GM18498 (cell line): ENCODE measurements around the gene AASDH.
A peak's percentile ranks its signal among the peaks of the same experiment; 100 is the strongest.

Source experiments
- ATAC-seq: cut with Tn5 transposase; IDR thresholded peaks from one replicate; pipeline ENCODE4 v1.9.1; 2021; ENCODE audit warnings: mild to moderate bottlenecking, moderate library complexity; ENCODE audit not compliant: unreplicated experiment

Gene AASDH, protein sequence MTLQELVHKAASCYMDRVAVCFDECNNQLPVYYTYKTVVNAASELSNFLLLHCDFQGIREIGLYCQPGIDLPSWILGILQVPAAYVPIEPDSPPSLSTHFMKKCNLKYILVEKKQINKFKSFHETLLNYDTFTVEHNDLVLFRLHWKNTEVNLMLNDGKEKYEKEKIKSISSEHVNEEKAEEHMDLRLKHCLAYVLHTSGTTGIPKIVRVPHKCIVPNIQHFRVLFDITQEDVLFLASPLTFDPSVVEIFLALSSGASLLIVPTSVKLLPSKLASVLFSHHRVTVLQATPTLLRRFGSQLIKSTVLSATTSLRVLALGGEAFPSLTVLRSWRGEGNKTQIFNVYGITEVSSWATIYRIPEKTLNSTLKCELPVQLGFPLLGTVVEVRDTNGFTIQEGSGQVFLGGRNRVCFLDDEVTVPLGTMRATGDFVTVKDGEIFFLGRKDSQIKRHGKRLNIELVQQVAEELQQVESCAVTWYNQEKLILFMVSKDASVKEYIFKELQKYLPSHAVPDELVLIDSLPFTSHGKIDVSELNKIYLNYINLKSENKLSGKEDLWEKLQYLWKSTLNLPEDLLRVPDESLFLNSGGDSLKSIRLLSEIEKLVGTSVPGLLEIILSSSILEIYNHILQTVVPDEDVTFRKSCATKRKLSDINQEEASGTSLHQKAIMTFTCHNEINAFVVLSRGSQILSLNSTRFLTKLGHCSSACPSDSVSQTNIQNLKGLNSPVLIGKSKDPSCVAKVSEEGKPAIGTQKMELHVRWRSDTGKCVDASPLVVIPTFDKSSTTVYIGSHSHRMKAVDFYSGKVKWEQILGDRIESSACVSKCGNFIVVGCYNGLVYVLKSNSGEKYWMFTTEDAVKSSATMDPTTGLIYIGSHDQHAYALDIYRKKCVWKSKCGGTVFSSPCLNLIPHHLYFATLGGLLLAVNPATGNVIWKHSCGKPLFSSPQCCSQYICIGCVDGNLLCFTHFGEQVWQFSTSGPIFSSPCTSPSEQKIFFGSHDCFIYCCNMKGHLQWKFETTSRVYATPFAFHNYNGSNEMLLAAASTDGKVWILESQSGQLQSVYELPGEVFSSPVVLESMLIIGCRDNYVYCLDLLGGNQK

DNA sequence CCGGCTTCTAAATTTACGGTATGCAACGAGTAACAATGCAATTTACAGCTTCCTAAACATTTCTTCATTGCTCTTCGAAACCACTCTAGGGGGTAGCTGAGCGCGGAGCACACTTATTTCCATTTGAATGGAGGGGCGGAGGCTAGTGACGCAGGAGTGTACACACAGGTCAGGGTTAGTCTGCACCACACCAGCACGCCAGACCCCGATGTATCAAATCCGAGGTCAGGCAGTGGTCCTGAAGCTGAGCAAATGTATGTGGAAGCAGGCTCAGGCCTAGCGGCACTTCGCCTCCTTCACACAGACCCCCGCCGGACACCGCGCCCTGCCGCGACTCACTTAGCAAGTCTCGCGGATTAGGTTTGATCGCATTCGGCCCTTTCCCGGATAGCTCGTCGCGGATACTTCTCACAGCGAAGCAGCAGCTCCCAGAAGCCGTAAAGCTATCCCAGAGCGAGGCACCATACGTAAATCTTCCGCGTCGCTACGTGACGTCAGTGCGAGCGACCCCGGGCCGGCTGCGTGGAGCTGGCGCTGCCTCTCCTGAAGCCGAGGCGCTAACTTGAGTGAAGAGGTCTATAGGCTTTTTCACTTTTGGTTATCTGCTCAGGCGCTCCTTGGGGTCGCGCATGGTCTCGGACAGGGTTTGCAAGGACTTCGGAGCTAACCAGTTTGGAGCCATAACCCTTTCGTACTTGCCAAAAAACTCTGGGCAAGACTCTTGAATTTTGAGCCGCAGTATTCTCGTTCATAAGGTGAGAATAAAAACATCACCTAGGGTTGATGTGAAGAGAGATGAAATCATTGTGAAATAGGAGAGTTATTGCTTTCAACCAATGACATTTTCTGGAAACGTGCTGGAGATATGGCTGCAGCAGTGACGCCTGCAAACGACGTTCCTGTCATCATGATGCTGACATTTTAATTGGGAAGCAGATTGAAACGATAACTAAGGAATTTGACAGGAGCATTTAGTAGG, at the start of gene AASDH:
Gene AASDH, minus strand, starts transcription at position 469 of the 979 bp plus-strand sequence. CDS start 3,192 bp downstream, outside the sequence.
- ATAC-seq: peak; percentile 96

DNA sequence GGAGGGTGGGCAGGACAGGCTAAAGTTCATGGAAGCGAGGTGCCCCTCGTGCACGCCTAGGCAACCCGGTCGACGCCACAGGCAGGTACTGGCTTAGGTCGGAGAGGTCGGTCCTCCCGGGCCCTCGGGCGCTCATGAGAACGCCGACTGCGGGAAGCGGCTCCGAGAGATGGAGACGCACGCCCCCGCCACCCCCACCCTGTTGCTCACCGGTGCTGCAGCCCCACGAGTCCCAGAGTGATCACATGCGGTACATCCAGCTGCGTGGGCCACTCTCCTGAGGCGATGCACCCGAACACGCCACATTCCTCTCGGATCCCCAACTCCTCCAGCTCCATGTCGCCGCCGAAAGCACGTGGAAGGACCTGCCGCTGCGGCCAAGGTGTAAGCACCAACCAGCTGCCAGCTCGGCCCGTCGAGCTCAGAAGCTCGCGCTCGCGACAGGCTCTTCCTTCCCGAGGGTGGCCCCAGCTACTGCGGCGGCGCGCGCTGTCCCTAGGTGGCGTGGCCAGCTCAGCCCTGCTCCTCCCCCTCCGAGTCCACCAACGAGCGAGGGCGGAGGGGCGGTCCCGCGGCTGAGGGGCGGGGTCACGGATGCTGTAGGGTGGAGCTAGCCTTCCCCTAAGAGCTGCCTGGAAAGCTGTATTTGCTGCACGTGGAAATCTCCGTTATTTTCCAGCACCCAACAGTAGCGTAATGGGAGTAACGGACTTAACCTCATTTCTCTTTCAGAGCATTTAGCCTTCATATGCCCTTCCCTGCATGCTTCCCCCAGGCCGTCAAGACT, 48.0 kb upstream of the AASDH start, which contains the start of gene PPAT:
Gene PPAT, minus strand, starts transcription at position 476 of the 787 bp plus-strand sequence. Its CDS starts 138 bp downstream, at position 338.
- peak; percentile 86 for ATAC-seq

DNA sequence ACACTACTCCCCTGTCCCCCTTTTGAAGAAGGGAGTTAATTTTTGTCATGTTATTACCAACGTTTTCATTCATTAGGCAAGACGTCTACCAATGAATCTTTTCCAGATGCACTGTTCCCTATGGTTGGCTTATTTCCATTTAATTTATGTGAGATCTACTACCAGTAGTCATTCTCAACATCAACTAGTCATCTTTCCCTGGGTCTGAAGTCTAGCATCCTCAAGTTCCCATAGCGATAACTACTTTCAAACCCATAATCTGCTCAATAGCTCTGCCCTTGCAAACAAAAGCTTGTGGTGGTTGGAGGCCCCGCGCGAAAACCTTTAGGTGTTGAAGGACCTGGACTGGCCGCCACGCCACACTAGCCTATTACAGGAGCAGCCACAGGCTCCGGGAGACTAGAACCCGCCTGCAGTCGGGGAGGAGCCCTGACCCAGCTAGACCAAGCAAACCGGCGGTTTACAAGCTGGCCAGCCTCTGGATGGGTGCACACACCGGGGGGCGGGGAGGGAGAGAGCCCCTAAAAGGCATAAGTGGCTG, 47.4 kb upstream of the AASDH start:
- peak; percentile 16 for ATAC-seq

DNA sequence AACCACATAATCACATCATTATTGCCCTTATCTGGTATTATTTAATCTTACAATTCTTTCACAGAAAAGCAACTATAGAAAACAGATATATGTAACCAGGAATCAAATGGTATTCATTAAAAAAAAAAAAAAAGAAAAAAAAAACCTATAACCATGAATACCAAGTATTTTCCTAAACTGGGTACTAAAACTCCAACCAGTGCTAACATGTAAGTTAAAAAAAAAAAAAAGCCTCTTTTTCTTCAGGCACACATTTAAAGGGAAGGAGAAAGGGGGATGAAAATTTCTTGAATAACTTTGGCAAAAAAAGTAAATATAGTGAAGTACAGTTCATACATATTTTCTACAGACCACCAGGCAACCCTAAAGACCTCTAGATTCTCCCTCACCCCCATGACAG, 46.0 kb upstream of the AASDH start:
- ATAC-seq: no peak

- no peak for ATAC-seq
Measured at GRCh38 chr4:56430203-56430602, 42.9 kb upstream of the AASDH start.

- ATAC-seq: no peak
Measured at GRCh38 chr4:56427179-56427578, 39.9 kb upstream of the AASDH start.

DNA sequence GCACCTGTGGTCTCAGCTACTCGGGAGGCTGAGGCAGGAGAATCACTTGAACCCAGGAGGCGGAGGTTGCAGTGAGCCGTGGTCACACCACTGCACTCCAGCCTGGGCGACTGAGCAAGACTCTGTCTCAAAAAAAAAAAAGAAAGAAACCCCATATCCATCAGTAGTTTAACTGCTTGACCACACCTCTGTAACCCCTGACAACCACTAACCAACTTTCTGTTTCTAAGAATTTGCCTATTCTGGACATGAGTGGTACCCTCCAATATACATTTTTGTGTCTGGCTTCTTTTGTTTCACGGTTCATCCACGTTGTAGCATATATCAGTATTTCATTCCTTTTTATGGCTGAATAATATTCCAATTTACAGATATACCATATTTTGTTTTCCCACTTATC, 39.0 kb upstream of the AASDH start:
- peak; percentile 85 for ATAC-seq

- ATAC-seq: no peak
Measured at GRCh38 chr4:56425518-56425917, 38.2 kb upstream of the AASDH start.

DNA sequence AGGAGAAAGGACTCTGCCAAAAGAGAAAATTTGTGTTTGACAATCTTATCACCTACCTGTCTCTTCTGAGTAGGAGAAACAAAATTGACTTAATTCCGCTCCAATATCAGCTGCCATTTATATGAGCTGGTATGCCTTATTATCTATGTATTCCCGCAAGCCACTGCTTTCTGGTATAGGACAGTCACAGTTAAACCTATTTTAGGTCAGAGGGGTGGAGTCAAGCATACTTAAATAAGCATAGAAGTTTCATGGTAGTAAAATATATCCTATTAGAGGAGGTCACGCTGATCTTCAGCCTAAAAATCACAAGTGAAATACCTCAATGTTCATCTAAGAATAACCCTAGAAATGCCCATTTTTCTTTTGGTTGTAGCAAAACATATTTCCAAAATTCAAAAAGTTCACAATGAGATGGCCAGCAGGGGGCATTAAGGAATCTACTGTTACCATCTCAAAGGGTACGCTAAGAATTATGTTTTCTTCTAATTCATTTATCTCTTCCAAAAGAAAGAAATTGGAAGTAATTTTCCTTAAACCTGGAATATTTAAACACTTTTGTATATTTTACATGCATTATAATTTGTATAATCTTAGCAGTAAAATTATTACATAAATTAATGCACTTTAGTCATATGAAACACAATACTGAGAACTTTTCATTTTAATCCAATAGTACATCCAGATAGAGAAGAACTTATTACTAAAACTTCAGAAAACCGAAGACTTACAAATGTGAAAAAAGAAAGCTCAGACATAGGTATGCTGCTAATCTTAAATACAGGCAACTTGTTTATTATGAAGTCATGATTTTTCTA, 37.6 kb upstream of the AASDH start:
- ATAC-seq: no peak

DNA sequence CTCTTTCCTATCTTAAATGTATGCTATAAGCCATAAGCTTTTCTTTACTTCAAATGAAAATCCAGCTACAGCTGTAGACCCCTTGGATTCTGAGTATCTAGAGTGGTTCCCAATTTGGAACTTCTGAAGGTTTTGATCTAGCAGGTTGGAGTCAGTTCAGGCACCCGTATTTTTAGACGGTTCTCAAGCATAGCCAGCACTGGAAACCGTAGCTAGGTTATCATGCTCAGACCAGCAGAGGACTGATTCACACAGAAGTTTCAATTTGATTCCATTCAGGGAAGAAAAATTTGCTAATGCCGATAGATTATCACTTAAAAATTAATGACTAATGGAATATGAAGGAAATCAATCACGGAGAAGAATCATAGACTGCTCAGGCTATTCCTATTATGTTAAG, 36.9 kb upstream of the AASDH start:
- ATAC-seq: no peak

DNA sequence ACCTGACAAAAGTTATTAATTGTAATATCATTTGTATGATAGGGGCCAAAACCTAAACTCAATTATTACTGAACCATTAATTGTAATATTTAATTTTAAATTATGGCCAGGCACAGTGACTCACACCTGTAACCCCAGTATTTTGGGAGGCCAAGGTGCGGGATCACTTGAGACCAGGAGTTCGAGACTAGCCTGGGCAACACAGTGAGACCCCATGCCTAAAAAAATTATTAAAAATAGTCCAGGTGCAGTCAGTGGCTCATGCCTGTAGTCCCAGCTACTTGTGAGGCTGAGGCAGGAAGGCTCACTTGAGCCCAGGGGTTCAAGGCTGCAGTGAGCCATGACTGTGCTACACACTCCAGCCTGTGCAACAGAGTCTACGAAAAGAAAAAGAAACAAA, 30.1 kb upstream of the AASDH start:
- ATAC-seq: no peak

GRCh38 chr4:56416349-56416748, 29.1 kb upstream of the AASDH start:
- ATAC-seq: no peak

- ATAC-seq: no peak
Measured at GRCh38 chr4:56414135-56414670, 26.9 kb upstream of the AASDH start.

DNA sequence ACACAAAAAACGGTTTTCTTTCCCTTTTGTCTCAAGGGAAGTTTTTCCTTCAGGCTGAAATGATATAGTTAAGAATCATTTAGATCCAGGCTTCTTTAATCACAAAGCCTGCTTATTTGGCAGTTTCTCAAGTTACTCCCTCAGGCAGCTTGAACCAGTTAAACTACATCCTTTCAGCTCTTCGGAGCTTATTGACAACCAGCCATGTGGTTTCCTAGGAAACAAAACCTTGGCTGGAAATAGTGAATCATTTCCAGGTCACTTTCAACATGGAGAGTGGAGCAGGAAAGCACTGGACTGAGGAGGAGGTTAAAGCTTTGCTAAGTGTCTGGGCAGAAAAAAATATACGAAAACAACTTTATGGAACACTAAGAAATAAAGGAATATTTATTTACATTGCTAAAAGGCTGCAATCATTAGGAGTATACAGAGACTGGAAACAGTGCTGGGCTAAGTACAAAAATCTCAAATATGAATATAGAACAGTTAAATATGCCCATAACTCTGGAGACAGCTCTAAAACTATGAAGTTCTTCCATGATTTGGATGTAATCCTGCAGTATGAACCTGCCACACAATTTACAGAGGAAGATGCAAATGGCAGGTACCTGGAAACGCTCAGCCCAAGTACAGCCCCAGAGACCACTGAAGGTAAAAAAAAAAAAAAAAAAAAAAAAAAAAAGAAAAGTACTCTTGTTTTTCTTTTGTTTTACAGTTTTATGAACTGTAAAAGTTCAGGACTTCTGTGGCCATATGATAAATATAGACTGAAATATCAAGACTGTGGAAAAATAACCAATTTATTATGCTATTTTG, 23.2 kb upstream of the AASDH start:
- ATAC-seq: no peak

DNA sequence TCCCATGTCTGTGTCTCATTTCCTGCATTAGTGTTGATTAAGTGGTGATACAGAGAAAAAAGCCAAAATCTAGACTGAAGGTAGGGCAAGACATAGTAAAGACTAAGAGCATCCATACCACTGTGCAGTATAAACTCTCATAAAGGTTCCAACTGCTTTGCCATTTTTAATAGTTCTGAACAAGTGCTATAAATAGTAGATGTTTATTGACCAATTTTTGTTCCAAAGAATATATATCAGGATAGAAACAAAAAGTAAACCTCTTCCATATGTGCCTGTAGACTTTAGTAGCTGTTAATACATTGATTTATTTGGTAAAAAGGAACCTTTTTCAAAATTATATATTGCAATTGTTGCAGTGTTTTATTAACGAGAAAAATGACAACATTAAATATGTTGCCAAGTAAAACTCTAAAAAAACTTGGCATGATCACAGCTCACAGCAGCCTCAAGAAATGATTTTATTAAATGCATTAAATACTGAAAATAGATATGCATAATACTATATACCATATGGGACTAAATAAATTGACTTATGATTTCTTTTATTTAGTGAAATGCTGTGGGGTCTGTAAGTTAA, 22.3 kb upstream of the AASDH start:
- ATAC-seq: no peak

DNA sequence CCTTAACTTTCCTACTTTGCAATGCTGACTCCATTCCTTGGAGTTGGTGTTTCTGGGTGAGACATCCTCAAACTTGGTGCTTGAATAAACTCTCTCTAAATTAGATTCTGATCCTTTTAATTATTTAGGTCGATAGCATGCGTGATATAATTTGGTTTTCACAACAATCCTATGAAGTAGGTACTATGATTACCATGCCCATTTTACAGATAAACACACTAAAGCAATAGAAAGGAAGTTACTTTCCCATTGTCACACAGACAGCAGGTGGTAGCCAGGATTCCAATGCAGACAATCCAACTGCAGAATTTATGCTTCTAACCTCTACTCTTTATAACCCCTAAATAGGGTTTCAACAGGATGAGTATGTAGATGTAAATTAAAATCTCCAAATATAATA, 21.7 kb upstream of the AASDH start:
- no peak for ATAC-seq

DNA sequence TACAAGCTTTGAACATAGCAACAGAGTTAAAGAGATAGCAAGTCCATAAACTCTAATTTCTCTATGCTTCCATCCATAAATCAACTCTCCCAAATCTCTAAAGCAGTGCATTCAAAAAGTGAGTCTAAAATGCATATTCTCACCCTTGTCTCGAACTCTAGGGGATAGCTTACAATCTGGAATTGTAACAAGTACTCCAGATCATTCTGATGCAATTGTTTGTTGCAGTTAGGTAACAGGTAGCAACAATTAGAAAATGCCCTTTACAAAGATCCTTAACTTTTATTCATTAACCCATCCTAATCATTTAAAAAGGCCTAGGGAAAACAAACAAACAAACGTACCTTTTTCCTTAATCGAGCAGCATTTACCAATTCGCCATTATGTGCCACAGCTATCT, 18.9 kb upstream of the AASDH start:
- ATAC-seq: no peak
